ENCODE measurements around the gene PCDHB1. TPM values are rescaled to one million over a fixed set of nuclear protein-coding genes. Genes with fewer than 3 reads are reported as not detected.

Gene PCDHB1
- total and polyA plus RNA-seq, 4 donors = not detected

- TF ChIP-seq CTCF (IDR thresholded peaks at IDR 0.05; ENCODE audit: low read depth, low read length, missing input control) (no peak), HNF4G (IDR thresholded peaks at IDR 0.05) (no peak), GABPA (IDR thresholded peaks at IDR 0.05 in 1 of 2, conservative IDR thresholded peaks at IDR 0.05 in 1 of 2) (no peak), ZBTB33 (IDR thresholded peaks at IDR 0.05) (no peak), YY1 (IDR thresholded peaks at IDR 0.05) (no peak), HNF4A (conservative IDR thresholded peaks at IDR 0.05) (no peak)
These were observed 43.4 kb upstream of the PCDHB1 start (continued) for GRCh38 chr5:141007791-141008190.

- Histone ChIP-seq H3K36me3 (ENCODE audit: control insufficient read depth in 4 of 4, insufficient read depth in 3 of 4, low read depth in 1 of 4, low read length in 3 of 4) (no peaks in the 10 kb centered on the region), H3K4me1 (ENCODE audit: control insufficient read depth in 4 of 4, insufficient read depth in 4 of 4, low read length in 3 of 4) (no peaks in the 10 kb centered on the region), H3K27me3 (ENCODE audit: control insufficient read depth in 4 of 4, insufficient read depth in 4 of 4, low read length in 3 of 4) (peaks cover 0 to 6% (median 1%) of the 10 kb centered on the region in 4 donors), H3K9ac (ENCODE audit: low read depth in 1 of 2, low read length in 2 of 2) (no peak overlapping the region), H3K4me3 (ENCODE audit: low read depth in 1 of 3, low read length in 3 of 3) (no peak overlapping the region), H3K27ac (ENCODE audit: low read depth in 1 of 2, low read length in 2 of 2) (no peak overlapping the region), H3K9me3 (ENCODE audit: control insufficient read depth in 4 of 4, low read length in 3 of 4) (no peaks in the 10 kb centered on the region)
- TF ChIP-seq ATF3 (IDR thresholded peaks at IDR 0.05) = no peak
- no peak for TF ChIP-seq SP1 (IDR thresholded peaks at IDR 0.05)
- TF ChIP-seq RXRA (IDR thresholded peaks at IDR 0.05) = no peak
- TF ChIP-seq NR2F2 (IDR thresholded peaks at IDR 0.05) = no peak
- 37% methylated on average over 12 of the region's 12 CpGs for WGBS
- DNase-seq (ENCODE audit: low spot score) = no peak
These were observed 41.0 kb upstream of the PCDHB1 start for GRCh38 chr5:141010047-141010793.

GRCh38 chr5:141017943-141018342 is 33.2 kb upstream of the PCDHB1 start:
- Histone ChIP-seq H3K27ac (ENCODE audit: low read depth in 1 of 2, low read length in 2 of 2) (no peak overlapping the region), H3K4me3 (ENCODE audit: low read depth in 1 of 3, low read length in 3 of 3) (no peak overlapping the region), H3K27me3 (ENCODE audit: control insufficient read depth in 4 of 4, insufficient read depth in 4 of 4, low read length in 3 of 4) (peaks cover 0 to under 1% (median 0%) of the 10 kb centered on the region in 4 donors), H3K36me3 (ENCODE audit: control insufficient read depth in 4 of 4, insufficient read depth in 3 of 4, low read depth in 1 of 4, low read length in 3 of 4) (no peaks in the 10 kb centered on the region), H3K9me3 (ENCODE audit: control insufficient read depth in 4 of 4, low read length in 3 of 4) (no peaks in the 10 kb centered on the region), H3K9ac (ENCODE audit: low read depth in 1 of 2, low read length in 2 of 2) (no peak overlapping the region), H3K4me1 (ENCODE audit: control insufficient read depth in 4 of 4, insufficient read depth in 4 of 4, low read length in 3 of 4) (no peaks in the 10 kb centered on the region)
- TF ChIP-seq GABPA (IDR thresholded peaks at IDR 0.05 in 1 of 2, conservative IDR thresholded peaks at IDR 0.05 in 1 of 2) (no peak), RXRA (IDR thresholded peaks at IDR 0.05) (no peak), YY1 (IDR thresholded peaks at IDR 0.05) (no peak), ZBTB33 (IDR thresholded peaks at IDR 0.05) (no peak), TAF1 (conservative IDR thresholded peaks at IDR 0.05) (no peak)
- no peak for DNase-seq (ENCODE audit: low spot score)
